AG09319 (cell line): ENCODE measurements around the gene RHBDF1.

Experiments used
- DNase-seq: peaks from one replicate; pipeline ENCODE4 v3.0.0-alpha.2; 2010; ENCODE audit warnings: low read depth; ENCODE audit errors: extremely low read depth
- TF ChIP-seq, protein P1 (sequence below): IDR thresholded peaks from 2 replicates; pipeline ENCODE4 v1.5.1; 2011; ENCODE audit warnings: low read depth, mild to moderate bottlenecking, inconsistent platforms, low read length, moderate library complexity

Gene RHBDF1

GRCh38 chr16:94918-95265, 22.5 kb upstream of the RHBDF1 start:
- TF ChIP-seq, protein P1, sequence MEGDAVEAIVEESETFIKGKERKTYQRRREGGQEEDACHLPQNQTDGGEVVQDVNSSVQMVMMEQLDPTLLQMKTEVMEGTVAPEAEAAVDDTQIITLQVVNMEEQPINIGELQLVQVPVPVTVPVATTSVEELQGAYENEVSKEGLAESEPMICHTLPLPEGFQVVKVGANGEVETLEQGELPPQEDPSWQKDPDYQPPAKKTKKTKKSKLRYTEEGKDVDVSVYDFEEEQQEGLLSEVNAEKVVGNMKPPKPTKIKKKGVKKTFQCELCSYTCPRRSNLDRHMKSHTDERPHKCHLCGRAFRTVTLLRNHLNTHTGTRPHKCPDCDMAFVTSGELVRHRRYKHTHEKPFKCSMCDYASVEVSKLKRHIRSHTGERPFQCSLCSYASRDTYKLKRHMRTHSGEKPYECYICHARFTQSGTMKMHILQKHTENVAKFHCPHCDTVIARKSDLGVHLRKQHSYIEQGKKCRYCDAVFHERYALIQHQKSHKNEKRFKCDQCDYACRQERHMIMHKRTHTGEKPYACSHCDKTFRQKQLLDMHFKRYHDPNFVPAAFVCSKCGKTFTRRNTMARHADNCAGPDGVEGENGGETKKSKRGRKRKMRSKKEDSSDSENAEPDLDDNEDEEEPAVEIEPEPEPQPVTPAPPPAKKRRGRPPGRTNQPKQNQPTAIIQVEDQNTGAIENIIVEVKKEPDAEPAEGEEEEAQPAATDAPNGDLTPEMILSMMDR, result no peak
- no peak for DNase-seq

- no peak for DNase-seq
Observed at GRCh38 chr16:92431-93339, 20.3 kb upstream of the RHBDF1 start.

DNA sequence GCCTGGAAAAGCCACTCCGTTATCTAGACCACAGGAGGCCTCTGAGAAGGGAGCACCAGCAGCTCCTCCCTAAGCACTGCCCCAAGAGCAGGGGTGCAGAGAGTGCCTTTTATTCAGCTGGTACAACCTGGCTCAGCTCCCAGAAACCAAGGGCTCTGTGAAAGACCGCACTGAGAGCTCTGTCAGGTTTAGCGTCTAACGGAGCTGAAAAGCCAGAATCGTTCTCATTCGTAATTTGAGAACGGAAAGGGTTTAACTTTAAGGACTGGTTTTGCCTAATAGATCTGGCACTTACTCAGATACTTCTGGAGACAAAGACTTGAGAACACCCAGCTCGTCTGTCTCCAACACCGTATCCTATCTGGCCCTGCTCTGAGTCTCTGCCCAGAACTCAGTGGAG, 19.1 kb upstream of the RHBDF1 start:
- no peak for DNase-seq
- TF ChIP-seq, protein P1, result no peak

More at GRCh38 chr16:92431-93339, 20.3 kb upstream of the RHBDF1 start:
- TF ChIP-seq, protein P1, result no peak

GRCh38 chr16:89391-90302, 17.2 kb upstream of the RHBDF1 start:
- TF ChIP-seq, protein P1, result no peak
- no peak for DNase-seq

- DNase-seq, result no peak
Observed at GRCh38 chr16:88613-89012, 16.2 kb upstream of the RHBDF1 start.

DNA sequence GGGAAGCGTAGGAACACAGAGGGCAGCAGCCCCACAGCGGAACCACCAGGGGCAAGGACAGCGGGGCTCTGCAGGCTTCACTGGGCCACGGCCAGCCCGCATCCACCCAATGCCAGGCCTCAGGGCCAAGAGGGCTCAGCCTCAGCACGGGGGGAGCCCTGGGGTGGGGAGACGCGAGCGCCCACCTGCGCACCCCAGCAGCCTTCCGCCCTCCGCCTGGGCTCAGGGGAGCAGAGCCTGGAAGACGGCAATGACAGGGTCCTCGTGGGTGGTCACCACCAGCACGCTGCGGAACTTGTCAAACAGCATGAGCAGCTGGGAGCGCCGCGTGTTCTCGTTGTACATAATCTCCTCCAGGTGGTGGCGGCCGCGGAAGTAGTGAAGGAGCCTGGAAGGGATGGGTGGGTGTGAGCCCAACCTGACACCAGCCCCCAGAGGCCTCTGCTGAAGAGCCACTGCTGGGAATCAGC, 14.1 kb upstream of the RHBDF1 start:
- DNase-seq, result no peak

More at GRCh38 chr16:88613-89012, 16.2 kb upstream of the RHBDF1 start:
- TF ChIP-seq, protein P1, result no peak

More for the DNA sequence above, 14.1 kb upstream of the RHBDF1 start:
- TF ChIP-seq, protein P1, result no peak
